Inflammatory macrophage treated with lipopolysaccharide for 4 hours (primary cell): ENCODE results near the gene ITPRIPL1.
"Not testable (repeated sequence)": the region's sequence is repeated elsewhere in the genome, so short reads cannot be mapped to it uniquely, and the experiment has no call there.

Source experiments
- DNase-seq: peaks from one replicate; pipeline ENCODE4 v3.0.0-alpha.2; 2020

ITPRIPL1 gene, protein sequence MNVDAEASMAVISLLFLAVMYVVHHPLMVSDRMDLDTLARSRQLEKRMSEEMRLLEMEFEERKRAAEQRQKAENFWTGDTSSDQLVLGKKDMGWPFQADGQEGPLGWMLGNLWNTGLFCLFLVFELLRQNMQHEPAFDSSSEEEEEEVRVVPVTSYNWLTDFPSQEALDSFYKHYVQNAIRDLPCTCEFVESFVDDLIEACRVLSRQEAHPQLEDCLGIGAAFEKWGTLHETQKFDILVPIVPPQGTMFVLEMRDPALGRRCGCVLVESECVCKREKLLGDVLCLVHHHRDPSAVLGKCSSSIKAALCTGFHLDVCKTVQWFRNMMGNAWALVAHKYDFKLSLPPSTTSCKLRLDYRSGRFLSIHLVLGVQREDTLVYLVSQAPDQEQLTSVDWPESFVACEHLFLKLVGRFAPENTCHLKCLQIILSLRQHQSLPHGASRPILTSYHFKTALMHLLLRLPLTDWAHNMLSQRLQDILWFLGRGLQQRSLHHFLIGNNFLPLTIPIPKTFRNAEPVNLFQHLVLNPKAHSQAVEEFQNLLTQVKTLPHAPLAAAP

GRCh38 chr2:96325041-96325883 is at the start of gene ITPRIPL1:
Gene ITPRIPL1, plus strand, starts transcription at chr2:96325317. Its CDS starts 523 bp downstream, at chr2:96325840.
- no peak for DNase-seq

DNA sequence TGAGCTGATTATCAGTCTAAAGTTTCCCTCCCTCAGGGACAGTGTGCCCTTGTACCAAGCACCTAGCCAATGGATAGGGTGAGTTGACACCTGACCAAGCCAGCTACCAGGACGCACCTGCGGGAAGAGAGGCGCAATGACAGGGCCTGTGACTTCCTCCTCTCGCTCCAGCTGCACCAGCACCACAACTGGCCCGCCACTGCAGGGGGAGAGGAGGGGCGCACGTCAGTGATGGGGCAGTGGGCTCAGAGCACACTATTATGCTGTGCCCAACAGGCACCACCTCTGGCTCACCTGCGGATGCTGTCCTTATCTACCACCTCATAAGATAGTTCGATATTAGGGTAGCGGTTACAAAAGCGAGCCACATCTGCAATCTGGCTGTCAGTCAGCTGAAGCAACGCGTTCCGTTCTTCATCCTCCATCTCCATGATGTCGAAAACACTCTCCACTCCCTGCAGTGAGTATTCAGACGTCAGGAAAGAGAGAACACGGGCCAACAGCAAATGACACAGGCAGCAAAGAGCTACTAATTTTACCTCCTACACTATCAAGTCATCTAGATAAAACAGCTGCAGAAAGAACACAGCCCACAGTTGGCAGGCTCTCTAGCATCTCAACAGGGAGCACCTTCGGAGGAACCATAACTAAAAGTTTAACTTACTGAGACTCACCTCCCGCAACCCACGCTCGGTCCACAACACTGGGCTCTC is 48.2 kb upstream of the ITPRIPL1 start:
- no peak for DNase-seq

GRCh38 chr2:96287273-96287856 is 37.8 kb upstream of the ITPRIPL1 start:
- no peak for DNase-seq

- DNase-seq = no peak
Observed at GRCh38 chr2:96291751-96292150, 33.4 kb upstream of the ITPRIPL1 start.

DNA sequence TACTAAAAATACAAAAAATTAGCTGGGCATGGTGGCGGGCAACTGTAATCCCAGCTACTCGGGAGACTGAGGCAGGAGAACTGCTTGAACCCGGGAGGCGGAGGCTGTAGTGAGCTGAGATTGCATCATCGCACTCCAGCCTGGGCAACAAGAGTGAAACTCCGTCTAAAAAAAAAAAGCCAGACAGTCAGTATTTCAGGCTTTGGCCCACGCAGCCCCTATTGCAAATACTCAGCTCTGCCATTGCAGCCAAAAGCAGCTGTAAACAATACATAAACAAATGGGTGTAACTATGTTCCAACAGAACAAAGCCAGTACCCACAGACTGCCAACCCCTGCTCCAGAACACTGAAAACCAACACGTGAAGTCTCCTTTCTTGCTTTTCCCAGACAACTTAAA is 30.8 kb upstream of the ITPRIPL1 start:
- DNase-seq = not testable (repeated sequence)

- DNase-seq = no peak
Observed at GRCh38 chr2:96296925-96297324, 28.2 kb upstream of the ITPRIPL1 start.

DNA sequence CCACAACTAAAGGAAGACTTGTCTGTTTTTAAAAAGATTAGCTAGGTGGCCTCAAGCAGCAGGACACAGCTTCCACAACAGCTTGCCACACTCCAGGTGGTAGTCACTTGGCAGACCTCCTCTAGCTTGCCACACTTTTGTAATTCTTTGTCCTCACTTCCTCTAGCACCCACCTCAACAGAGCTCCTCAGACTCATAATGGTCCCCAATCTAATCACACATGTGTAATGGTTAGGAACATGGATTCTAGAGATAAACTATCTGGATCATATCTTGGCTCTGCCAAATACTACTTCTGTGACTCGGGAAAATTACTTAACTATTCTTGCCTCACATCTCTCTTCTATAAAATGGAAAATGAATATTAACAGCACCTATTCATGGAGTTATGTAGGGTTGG is 23.3 kb upstream of the ITPRIPL1 start:
- no peak for DNase-seq

DNA sequence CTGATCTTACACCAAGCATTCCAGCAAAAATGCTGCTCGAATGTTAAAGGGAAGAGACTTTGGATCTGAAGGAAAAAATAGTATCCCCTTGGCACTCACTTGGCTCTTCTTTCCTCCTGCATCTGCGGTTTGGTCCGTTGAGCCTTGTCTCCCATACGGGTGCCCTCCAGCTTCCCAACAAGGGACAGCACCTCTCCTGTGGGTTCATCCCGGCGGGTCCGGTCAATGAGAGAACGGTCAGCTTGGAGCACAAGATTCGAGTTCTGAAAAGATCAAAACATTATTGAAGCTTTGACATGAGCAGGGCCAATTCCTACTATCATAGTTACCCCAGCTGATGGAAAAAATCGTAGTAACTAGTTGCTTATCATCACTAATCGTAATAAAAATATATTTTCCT is 20.5 kb upstream of the ITPRIPL1 start:
- no peak for DNase-seq

DNA sequence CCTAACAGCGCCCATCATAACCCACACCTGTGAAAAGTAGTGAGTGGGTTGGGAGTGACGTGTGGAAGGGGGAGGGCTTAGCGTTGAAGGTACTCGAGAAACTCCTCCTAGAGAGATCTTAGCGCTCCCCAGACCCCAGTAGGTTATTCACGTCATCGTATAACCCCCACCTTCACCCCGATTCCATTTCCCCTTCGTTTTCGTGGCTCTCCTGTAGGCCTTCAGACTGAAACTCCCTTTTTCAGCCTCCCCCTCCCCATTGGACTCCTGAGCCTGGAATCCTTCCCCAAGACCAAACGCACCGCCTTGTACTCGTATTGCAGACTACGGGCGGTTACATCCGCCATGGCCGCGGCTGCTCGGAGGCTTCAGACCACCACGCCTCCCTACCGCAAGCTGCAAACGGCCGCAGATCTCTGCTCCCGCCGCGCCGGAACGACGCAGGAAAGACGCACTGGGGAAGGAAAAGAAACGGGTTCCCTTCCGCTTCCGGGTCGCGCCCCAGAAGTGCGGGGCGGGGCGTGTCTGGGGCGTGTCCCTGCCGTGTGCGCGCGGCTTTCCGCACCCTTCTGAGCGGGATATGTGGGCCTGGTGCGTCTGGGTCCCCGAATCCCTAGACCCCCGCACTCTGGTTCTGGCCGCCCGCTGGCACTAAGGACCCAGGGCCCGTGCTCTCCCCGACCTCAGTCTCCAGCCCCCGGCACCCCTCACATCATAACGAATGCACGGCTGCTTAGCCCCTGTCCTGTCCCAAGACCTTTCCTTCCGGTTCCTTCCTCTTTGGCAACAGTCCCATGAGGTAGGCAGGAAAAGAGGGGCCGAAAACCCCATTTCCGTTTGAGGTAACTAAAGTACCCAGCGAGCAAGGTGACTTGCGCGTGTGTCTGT is 19.8 kb upstream of the ITPRIPL1 start, which contains the start of gene SNRNP200:
TSS of gene SNRNP200 (minus strand) at position 456 of the 888 bp plus-strand sequence. CDS start at position 347, 109 bp downstream.
- DNase-seq = peak; percentile 89

GRCh38 chr2:96305979-96306308 is 19.2 kb upstream of the ITPRIPL1 start:
- DNase-seq = no peak

GRCh38 chr2:96306370-96306769 is 18.7 kb upstream of the ITPRIPL1 start:
- no peak for DNase-seq

DNA sequence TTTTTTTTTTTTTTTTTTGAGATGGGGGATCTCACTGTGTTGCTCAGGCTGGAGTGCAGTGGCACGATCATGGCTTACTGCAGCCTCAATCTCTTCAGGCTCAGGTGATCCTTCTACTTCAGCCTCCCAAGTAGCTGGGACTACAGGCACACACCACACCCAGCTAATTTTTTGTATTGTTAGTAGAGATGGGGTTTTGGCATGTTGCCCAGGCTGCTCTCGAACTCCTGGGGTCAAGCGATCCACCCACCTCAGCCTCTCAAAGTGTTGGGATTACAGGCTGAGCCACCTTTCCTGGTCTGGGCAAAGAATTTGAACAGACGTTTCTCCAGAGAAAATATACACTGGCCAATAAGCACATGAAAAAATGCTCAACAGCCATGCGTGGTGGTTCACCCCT is 16.9 kb upstream of the ITPRIPL1 start:
- no peak for DNase-seq

DNA sequence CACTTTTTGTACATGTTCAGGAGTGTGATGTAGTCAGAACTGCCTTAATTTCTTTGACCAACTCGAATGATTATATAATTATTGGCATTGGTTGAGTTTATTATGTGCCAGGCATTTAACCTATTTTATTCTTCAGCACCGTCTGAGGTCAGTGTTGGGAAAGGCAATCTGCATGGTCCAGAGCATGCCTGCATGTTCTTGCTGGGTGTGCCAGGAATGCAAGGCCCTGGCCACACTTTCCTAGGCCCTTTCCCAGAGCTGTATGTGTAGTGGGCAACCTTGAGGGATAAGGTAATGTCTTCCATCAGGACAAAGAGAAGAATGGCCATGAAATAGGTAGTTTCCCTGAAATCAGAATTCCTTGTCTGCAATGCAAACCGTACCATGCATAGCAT is 10.1 kb upstream of the ITPRIPL1 start:
- DNase-seq = no peak

- DNase-seq = no peak
Observed at GRCh38 chr2:96315400-96316071, 9.6 kb upstream of the ITPRIPL1 start.

GRCh38 chr2:96316999-96317398 is 8.1 kb upstream of the ITPRIPL1 start:
- DNase-seq = no peak

DNA sequence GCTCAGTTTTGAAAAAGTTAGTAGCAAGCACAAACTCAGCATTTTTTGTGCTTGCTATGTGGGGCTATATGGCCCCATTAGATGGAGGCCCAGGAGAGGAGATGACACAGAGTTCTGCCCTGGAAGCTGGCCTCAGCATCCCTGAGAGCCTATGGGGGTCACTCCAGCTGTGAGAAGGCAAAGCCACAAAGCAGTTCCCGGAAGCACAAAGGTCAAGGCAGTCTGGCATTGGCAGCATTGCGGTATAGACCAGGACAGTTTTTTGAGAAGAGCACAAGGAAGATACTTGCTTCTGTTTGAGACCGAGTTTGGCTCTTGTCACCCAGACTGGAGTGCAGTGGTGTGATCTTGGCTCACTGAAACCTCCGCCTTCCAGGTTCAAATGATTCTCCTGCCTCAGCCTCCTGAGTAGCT is 7.5 kb upstream of the ITPRIPL1 start:
- no peak for DNase-seq

- no peak for DNase-seq
Observed at GRCh38 chr2:96318723-96319122, 6.4 kb upstream of the ITPRIPL1 start.

- DNase-seq = no peak
Observed at GRCh38 chr2:96319396-96319795, 5.7 kb upstream of the ITPRIPL1 start.

DNA sequence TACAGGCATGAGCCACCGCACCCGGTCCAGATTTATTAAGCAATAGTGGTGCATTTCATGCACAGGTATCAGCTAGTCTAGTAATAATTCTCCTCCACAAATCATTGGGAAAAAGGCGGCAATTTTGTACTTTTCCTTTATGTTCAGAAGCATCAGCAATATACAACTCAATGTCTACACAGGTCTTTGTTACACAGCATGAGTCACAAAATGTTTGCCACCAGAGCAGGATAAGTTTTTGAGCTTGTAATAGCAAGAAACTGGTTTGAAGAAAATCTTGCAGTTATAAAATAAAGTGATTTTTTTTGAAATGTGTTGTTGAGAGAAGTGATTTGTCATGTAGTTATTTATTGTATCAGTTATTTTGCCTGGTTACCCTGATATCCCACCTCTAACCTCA is 4.8 kb upstream of the ITPRIPL1 start:
- DNase-seq = no peak

- peak; percentile 48 for DNase-seq
Observed at GRCh38 chr2:96320728-96321622, 4.1 kb upstream of the ITPRIPL1 start.
